ENCODE data around the gene FANCM. TPM values are rescaled to one million over a fixed set of nuclear protein-coding genes. Genes with fewer than 3 reads are reported as not detected.

Gene FANCM
- total and polyA plus RNA-seq, 9 of the 15 experiments (the other 6 are each of a cell fraction or from before 2014, with no cell fraction given) = 5.1 to 14.4 (median 6.2) TPM

DNA sequence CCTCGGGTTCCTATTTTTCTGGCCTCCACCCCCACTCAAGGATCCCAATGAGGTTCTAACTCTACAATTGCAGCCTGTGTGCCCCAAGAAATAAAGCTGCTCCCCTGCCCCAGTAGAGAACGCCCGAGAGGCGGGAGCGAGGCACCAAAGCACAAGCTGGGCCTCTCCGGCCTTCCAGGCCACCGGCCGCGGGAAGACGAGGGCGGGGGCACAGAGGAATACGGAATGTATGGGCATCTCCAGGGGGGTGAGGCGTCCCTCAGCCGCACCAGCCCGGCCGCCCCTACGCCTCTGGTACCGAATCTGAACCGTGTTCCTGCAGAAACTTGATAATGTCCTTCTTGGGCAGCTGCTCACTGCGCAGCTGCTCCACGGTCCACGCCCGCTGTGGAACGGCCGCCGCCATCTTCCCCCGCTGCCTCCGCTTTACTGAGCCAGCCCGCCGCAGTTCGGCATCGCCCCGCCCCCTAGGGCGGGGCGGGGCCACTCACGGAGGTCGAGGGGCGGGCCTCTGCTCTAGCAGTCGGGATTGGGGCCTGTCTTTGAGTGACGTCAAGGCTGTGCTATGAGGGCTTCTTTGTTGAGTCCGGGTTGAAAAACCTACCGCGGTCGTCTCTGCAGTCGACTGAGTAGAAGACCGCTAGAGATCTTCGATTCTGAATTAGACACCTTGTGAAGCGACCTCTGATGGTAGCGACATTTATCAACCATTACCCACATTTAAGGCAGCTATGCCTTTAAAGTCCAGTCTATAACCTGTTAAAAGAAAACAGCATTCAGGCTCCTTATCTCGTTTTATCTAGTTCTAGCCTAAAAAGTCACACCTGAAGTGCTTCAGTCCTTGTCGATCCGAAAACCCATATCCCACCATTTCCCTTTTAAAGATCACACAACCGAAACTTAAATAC is 1.4 kb upstream of the FANCM start, which contains the start of gene FKBP3 (continued):
- TF ChIP-seq, protein P1, sequence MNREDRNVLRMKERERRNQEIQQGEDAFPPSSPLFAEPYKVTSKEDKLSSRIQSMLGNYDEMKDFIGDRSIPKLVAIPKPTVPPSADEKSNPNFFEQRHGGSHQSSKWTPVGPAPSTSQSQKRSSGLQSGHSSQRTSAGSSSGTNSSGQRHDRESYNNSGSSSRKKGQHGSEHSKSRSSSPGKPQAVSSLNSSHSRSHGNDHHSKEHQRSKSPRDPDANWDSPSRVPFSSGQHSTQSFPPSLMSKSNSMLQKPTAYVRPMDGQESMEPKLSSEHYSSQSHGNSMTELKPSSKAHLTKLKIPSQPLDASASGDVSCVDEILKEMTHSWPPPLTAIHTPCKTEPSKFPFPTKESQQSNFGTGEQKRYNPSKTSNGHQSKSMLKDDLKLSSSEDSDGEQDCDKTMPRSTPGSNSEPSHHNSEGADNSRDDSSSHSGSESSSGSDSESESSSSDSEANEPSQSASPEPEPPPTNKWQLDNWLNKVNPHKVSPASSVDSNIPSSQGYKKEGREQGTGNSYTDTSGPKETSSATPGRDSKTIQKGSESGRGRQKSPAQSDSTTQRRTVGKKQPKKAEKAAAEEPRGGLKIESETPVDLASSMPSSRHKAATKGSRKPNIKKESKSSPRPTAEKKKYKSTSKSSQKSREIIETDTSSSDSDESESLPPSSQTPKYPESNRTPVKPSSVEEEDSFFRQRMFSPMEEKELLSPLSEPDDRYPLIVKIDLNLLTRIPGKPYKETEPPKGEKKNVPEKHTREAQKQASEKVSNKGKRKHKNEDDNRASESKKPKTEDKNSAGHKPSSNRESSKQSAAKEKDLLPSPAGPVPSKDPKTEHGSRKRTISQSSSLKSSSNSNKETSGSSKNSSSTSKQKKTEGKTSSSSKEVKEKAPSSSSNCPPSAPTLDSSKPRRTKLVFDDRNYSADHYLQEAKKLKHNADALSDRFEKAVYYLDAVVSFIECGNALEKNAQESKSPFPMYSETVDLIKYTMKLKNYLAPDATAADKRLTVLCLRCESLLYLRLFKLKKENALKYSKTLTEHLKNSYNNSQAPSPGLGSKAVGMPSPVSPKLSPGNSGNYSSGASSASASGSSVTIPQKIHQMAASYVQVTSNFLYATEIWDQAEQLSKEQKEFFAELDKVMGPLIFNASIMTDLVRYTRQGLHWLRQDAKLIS (CRISPR knock-in tag; IDR thresholded peaks at IDR 0.05) = no peak
- no peak for TF ChIP-seq MCM5 (IDR thresholded peaks at IDR 0.05; ENCODE audit: low read depth)
- no peak for TF ChIP-seq ZNF253 (CRISPR knock-in tag; conservative IDR thresholded peaks at IDR 0.05)
- no peak for TF ChIP-seq KAT2B (IDR thresholded peaks at IDR 0.05; ENCODE audit: low read depth, low read length)
- TF ChIP-seq, protein P2, sequence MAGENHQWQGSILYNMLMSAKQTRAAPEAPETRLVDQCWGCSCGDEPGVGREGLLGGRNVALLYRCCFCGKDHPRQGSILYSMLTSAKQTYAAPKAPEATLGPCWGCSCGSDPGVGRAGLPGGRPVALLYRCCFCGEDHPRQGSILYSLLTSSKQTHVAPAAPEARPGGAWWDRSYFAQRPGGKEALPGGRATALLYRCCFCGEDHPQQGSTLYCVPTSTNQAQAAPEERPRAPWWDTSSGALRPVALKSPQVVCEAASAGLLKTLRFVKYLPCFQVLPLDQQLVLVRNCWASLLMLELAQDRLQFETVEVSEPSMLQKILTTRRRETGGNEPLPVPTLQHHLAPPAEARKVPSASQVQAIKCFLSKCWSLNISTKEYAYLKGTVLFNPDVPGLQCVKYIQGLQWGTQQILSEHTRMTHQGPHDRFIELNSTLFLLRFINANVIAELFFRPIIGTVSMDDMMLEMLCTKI (IDR thresholded peaks at IDR 0.05; ENCODE audit: partially characterized antibody) = no peak
- TF ChIP-seq RFX5 (IDR thresholded peaks at IDR 0.05; ENCODE audit: low read depth, low read length) = no peak
- TF ChIP-seq MTA1 (IDR thresholded peaks at IDR 0.05; ENCODE audit: borderline replicate concordance) = no peak
- TF ChIP-seq, protein P3, sequence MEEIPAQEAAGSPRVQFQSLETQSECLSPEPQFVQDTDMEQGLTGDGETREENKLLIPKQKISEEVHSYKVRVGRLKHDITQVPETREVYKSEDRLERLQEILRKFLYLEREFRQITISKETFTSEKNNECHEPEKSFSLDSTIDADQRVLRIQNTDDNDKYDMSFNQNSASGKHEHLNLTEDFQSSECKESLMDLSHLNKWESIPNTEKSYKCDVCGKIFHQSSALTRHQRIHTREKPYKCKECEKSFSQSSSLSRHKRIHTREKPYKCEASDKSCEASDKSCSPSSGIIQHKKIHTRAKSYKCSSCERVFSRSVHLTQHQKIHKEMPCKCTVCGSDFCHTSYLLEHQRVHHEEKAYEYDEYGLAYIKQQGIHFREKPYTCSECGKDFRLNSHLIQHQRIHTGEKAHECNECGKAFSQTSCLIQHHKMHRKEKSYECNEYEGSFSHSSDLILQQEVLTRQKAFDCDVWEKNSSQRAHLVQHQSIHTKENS (CRISPR knock-in tag; IDR thresholded peaks at IDR 0.05) = no peak
- TF ChIP-seq PATZ1 (CRISPR knock-in tag; IDR thresholded peaks at IDR 0.05; ENCODE audit: borderline replicate concordance) = no peak
- TF ChIP-seq ZNF134 (CRISPR knock-in tag; conservative IDR thresholded peaks at IDR 0.05) = no peak
- TF ChIP-seq AFF1 (IDR thresholded peaks at IDR 0.05; ENCODE audit: low read depth in 1 of 2, partially characterized antibody in 2 of 2) = no peak
- no peak for TF ChIP-seq SOX6 (IDR thresholded peaks at IDR 0.05)
